ENCODE data around the gene HES7. TPM values are rescaled to one million over a fixed set of nuclear protein-coding genes. Genes with fewer than 3 reads are reported as not detected.

HES7 gene
- total and polyA plus RNA-seq, 9 of the 15 experiments (the other 6 are each of a cell fraction or from before 2014, with no cell fraction given): 0.03 to 1.7 (median 0.14) TPM; not detected in 1

- TF ChIP-seq SRSF9 (IDR thresholded peaks at IDR 0.05; ENCODE audit: borderline replicate concordance, low read depth, low read length): no peak
- no peak for TF ChIP-seq MCM7 (IDR thresholded peaks at IDR 0.05)
- no peak for TF ChIP-seq ZNF644 (tag; IDR thresholded peaks at IDR 0.05; ENCODE audit: low read depth)
- TF ChIP-seq ZNF12 (CRISPR knock-in tag; IDR thresholded peaks at IDR 0.05): no peak
- TF ChIP-seq ZNF778 (CRISPR knock-in tag; IDR thresholded peaks at IDR 0.05): no peak
- TF ChIP-seq PYGO2 (tag; IDR thresholded peaks at IDR 0.05): no peak
- TF ChIP-seq CSDE1 (IDR thresholded peaks at IDR 0.05): no peak
- no peak for TF ChIP-seq TAF7 (tag; IDR thresholded peaks at IDR 0.05)
- no peak for TF ChIP-seq MCM3 (IDR thresholded peaks at IDR 0.05)
- TF ChIP-seq NFXL1 (CRISPR knock-in tag; IDR thresholded peaks at IDR 0.05): no peak
- no peak for TF ChIP-seq HLTF (IDR thresholded peaks at IDR 0.05)
- no peak for TF ChIP-seq CREB3L1 (IDR thresholded peaks at IDR 0.05; ENCODE audit: borderline replicate concordance, low read depth)
- no peak for TF ChIP-seq CBX3 (IDR thresholded peaks at IDR 0.05; ENCODE audit: borderline replicate concordance in 1 of 2, low read length in 2 of 2)
- TF ChIP-seq TCFL5 (CRISPR knock-in tag; conservative IDR thresholded peaks at IDR 0.05): no peak
- no peak for TF ChIP-seq POLR2A (conservative IDR thresholded peaks at IDR 0.05)
- TF ChIP-seq PTBP1 (IDR thresholded peaks at IDR 0.05; ENCODE audit: low read depth, low read length): no peak
- no peak for TF ChIP-seq KDM1A (IDR thresholded peaks at IDR 0.05)
- TF ChIP-seq EGR1 (conservative IDR thresholded peaks at IDR 0.05): peak; percentile 7; the same call in 1 of the 2 replicates
- no peak for TF ChIP-seq MTF1 (CRISPR knock-in tag; IDR thresholded peaks at IDR 0.05; ENCODE audit: borderline replicate concordance)
- TF ChIP-seq SPI1 (IDR thresholded peaks at IDR 0.05; ENCODE audit: borderline replicate concordance, low read depth, low read length): no peak
- 0 out of 4 replicates have a peak, but pooled peaks of 1 of the 2 experiments have one; percentile 22 for TF ChIP-seq NONO (IDR thresholded peaks at IDR 0.05; ENCODE audit: low read depth in 2 of 2, low read length in 1 of 2)
- no peak for TF ChIP-seq KLF1 (tag; IDR thresholded peaks at IDR 0.05)
- TF ChIP-seq E2F4 (CRISPR knock-in tag; IDR thresholded peaks at IDR 0.05; ENCODE audit: low read depth): no peak
- peak; percentile 72; the same call in 1 of the 2 replicates for TF ChIP-seq L3MBTL2 (IDR thresholded peaks at IDR 0.05)
- no peak for TF ChIP-seq ZMIZ1 (IDR thresholded peaks at IDR 0.05; ENCODE audit: low read depth in 2 of 2, low read length in 2 of 2)
Measured at GRCh38 chr17:8121681-8122421, 2.1 kb downstream of the HES7 start (continued).

Data from K562 (cell line).